OCI-LY1 (cell line): ENCODE data around the gene AK2.

Source experiments
- H2AFZ ChIP-seq: fragments of 200-600 bp; sonication (generic), shearing (Covaris generic); 2 replicates; pipeline ENCODE4 v1.6.0; 2014; ENCODE audit warnings: antibody characterized with exemption, mild to moderate bottlenecking, low read length
- H3F3A ChIP-seq: fragments of 200-600 bp; sonication (generic), shearing (Covaris generic); 2 replicates; pipeline ENCODE4 v1.6.0; 2014; ENCODE audit warnings: mild to moderate bottlenecking, antibody characterized with exemption, low read length, moderate library complexity; ENCODE audit not compliant: insufficient read depth
- H3K27ac ChIP-seq: fragments of 200-600 bp; sonication (generic); 2 replicates; pipeline ENCODE4 v1.5.1; 2014; ENCODE audit warnings: low read length, mixed run types, mild to moderate bottlenecking, low read depth; ENCODE audit not compliant: poor library complexity, severe bottlenecking
- H3K27me3 ChIP-seq: fragments of 200-600 bp; sonication (generic); 2 replicates; pipeline ENCODE4 v1.6.0; 2014; ENCODE audit warnings: antibody characterized with exemption, mild to moderate bottlenecking, low read length, moderate library complexity; ENCODE audit not compliant: insufficient read depth
- H3K36me3 ChIP-seq: fragments of 200-600 bp; sonication (generic); 2 replicates; pipeline ENCODE4 v1.6.1; 2014; ENCODE audit warnings: mild to moderate bottlenecking, antibody characterized with exemption, low read length, moderate library complexity, mixed read lengths; ENCODE audit not compliant: insufficient read depth
- H3K4me1 ChIP-seq: fragments of 200-600 bp; sonication (generic); 2 replicates; pipeline ENCODE4 v1.5.1; 2014; ENCODE audit warnings: mild to moderate bottlenecking, low read length, moderate library complexity; ENCODE audit not compliant: insufficient read depth, severe bottlenecking
- H3K4me2 ChIP-seq: fragments of 200-600 bp; sonication (generic), shearing (Covaris generic); 2 replicates; pipeline ENCODE4 v1.6.1; 2014; ENCODE audit warnings: low read length
- H3K4me3 ChIP-seq: fragments of 200-600 bp; sonication (generic); 2 replicates; pipeline ENCODE4 v1.5.1; 2014; ENCODE audit warnings: low read length, low read depth, mild to moderate bottlenecking, mixed read lengths; ENCODE audit not compliant: poor library complexity, severe bottlenecking
- H3K79me2 ChIP-seq: fragments of 200-600 bp; shearing (Covaris generic); 2 replicates; pipeline ENCODE4 v1.6.1; 2016; ENCODE audit warnings: mixed run types, low read length, mixed read lengths; ENCODE audit not compliant: insufficient read depth
- H3K9ac ChIP-seq: fragments of 200-600 bp; sonication (generic), shearing (Covaris generic); 2 replicates; pipeline ENCODE4 v1.6.1; 2014; ENCODE audit warnings: mild to moderate bottlenecking, low read length, mixed read lengths
- H3K9me2 ChIP-seq: fragments of 200-600 bp; sonication (generic), shearing (Covaris generic); 2 replicates; pipeline ENCODE4 v1.6.1; 2014; ENCODE audit warnings: low read depth, mild to moderate bottlenecking, low read length, mixed read lengths
- H3K9me3 ChIP-seq: fragments of 200-600 bp; shearing (Covaris generic); 2 replicates; pipeline ENCODE4 v1.6.1; 2014; ENCODE audit warnings: low read length, mixed read lengths
- H4K20me1 ChIP-seq: fragments of 200-600 bp; sonication (generic), shearing (Covaris generic); 2 replicates; pipeline ENCODE4 v1.6.0; 2016; ENCODE audit warnings: mild to moderate bottlenecking, low read length; ENCODE audit not compliant: insufficient read depth
- CTCF ChIP-seq: fragments of 200-600 bp; sonication (generic), shearing (Covaris generic); IDR thresholded peaks from 2 replicates; pipeline ENCODE4 v1.5.1; 2017; ENCODE audit warnings: mild to moderate bottlenecking, antibody characterized with exemption, low read length, moderate library complexity, mixed read lengths
- EZH2 ChIP-seq: fragments of 200-600 bp; sonication (generic), shearing (Covaris generic); IDR thresholded peaks from 2 replicates; pipeline ENCODE4 v1.8.0; 2017; ENCODE audit warnings: borderline replicate concordance, mixed run types, mild to moderate bottlenecking, antibody characterized with exemption, low read length, moderate library complexity, mixed read lengths

AK2 gene

GRCh38 chr1:33002006-33002405, 34.7 kb downstream of the AK2 start:
- H2AFZ ChIP-seq: no peak overlapping the region
- no peaks in the 10 kb centered on the region for H3K27me3 ChIP-seq
- H3K4me3 ChIP-seq: no peak overlapping the region
- TF ChIP-seq CTCF (no peak), EZH2 (no peak)
- no peak overlapping the region for H3K27ac ChIP-seq
- H3K9ac ChIP-seq: no peak overlapping the region
- H3K4me2 ChIP-seq: no peak overlapping the region
- H3K9me2 ChIP-seq: no peaks in the 10 kb centered on the region
- no peaks in the 10 kb centered on the region for H3F3A ChIP-seq
- H3K9me3 ChIP-seq: no peaks in the 10 kb centered on the region
- no peaks in the 10 kb centered on the region for H4K20me1 ChIP-seq
- no peaks in the 10 kb centered on the region for H3K4me1 ChIP-seq
- no peaks in the 10 kb centered on the region for H3K79me2 ChIP-seq
- H3K36me3 ChIP-seq: peaks cover 12% of the 10 kb centered on the region; the same call in 1 of the 2 replicates

GRCh38 chr1:33001282-33001681, 35.4 kb downstream of the AK2 start:
- Histone ChIP-seq H3K9me2 (no peaks in the 10 kb centered on the region), H4K20me1 (no peaks in the 10 kb centered on the region), H3K9ac (no peak overlapping the region), H3K79me2 (no peaks in the 10 kb centered on the region), H3K4me3 (no peak overlapping the region), H3K9me3 (no peaks in the 10 kb centered on the region), H3K27ac (no peak overlapping the region), H3K27me3 (no peaks in the 10 kb centered on the region), H2AFZ (no peak overlapping the region), H3F3A (no peaks in the 10 kb centered on the region), H3K36me3 (peaks cover 10% of the 10 kb centered on the region; the same call in 1 of the 2 replicates), H3K4me2 (no peak overlapping the region), H3K4me1 (no peaks in the 10 kb centered on the region)
- TF ChIP-seq EZH2: no peak
- TF ChIP-seq CTCF: peak; percentile 49; the same call in 1 of the 2 replicates

GRCh38 chr1:33000427-33001026, 36.2 kb downstream of the AK2 start:
- no peak overlapping the region for H2AFZ ChIP-seq
- no peaks in the 10 kb centered on the region for H3K79me2 ChIP-seq
- H3K9me3 ChIP-seq: no peaks in the 10 kb centered on the region
- TF ChIP-seq EZH2 (no peak), CTCF (no peak)
- H4K20me1 ChIP-seq: no peaks in the 10 kb centered on the region
- H3K9ac ChIP-seq: no peak overlapping the region
- H3F3A ChIP-seq: no peaks in the 10 kb centered on the region
- H3K4me2 ChIP-seq: no peak overlapping the region
- no peaks in the 10 kb centered on the region for H3K4me1 ChIP-seq
- no peak overlapping the region for H3K4me3 ChIP-seq
- no peaks in the 10 kb centered on the region for H3K27me3 ChIP-seq
- H3K27ac ChIP-seq: no peak overlapping the region
- H3K9me2 ChIP-seq: no peaks in the 10 kb centered on the region
- H3K36me3 ChIP-seq: peaks cover 8% of the 10 kb centered on the region; the same call in 1 of the 2 replicates
